IPS-18a (cell line): ENCODE results near the gene AUTS2.

Experiments
- H3K27ac ChIP-seq: one replicate; pipeline ENCODE4 v1.5.1; 2013; ENCODE audit warnings: low read length
- H3K27me3 ChIP-seq: one replicate; pipeline ENCODE4 v1.6.1; 2013; ENCODE audit warnings: mild to moderate bottlenecking, low read length; ENCODE audit not compliant: control insufficient read depth, insufficient read depth
- H3K36me3 ChIP-seq: one replicate; pipeline ENCODE4 v1.6.1; 2013; ENCODE audit warnings: low read depth, low read length; ENCODE audit not compliant: control insufficient read depth
- H3K4me1 ChIP-seq: one replicate; pipeline ENCODE4 v1.6.1; 2013; ENCODE audit warnings: low read depth, low read length; ENCODE audit not compliant: control insufficient read depth
- H3K4me3 ChIP-seq: one replicate; pipeline ENCODE4 v1.5.1; 2013; ENCODE audit warnings: low read length
- H3K9ac ChIP-seq: one replicate; pipeline ENCODE4 v1.6.1; 2013; ENCODE audit warnings: mild to moderate bottlenecking, low read length, moderate library complexity
- H3K9me3 ChIP-seq: one replicate; pipeline ENCODE4 v1.6.1; 2013; ENCODE audit warnings: low read depth, low read length; ENCODE audit not compliant: control insufficient read depth

AUTS2 gene

DNA sequence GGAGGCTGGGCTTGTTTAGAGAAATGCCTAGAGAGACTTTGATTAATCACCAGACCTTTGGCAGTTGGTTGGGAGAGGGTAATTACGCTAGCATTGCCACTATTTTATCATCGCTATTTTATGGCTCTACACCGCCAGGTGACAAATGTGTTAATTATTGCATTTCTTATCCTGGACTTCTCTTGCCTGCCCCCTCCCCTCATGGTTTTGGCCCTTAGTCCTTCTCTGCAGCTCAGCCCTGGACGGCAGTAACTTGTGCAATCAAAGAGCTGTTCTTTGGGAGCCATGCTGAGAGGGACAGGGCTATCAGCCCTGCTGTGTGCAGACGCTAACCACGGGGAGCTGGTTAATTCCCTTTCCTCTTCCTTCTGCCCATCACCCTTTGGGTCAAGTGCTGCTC lies 585.0 kb downstream of the AUTS2 start:
- H3K4me1 ChIP-seq, result peaks cover 25% of the 10 kb centered on the region
- H3K27ac ChIP-seq, result no peak overlapping the region
- peaks cover 6% of the 10 kb centered on the region for H3K27me3 ChIP-seq
- no peak overlapping the region for H3K4me3 ChIP-seq
- no peaks in the 10 kb centered on the region for H3K36me3 ChIP-seq
- H3K9ac ChIP-seq, result no peak overlapping the region
- H3K9me3 ChIP-seq, result no peaks in the 10 kb centered on the region

- peaks cover 5% of the 10 kb centered on the region for H3K4me1 ChIP-seq
- H3K36me3 ChIP-seq, result no peaks in the 10 kb centered on the region
- peaks cover 5% of the 10 kb centered on the region for H3K9me3 ChIP-seq
- no peak overlapping the region for H3K4me3 ChIP-seq
- no peaks in the 10 kb centered on the region for H3K27me3 ChIP-seq
- no peak overlapping the region for H3K27ac ChIP-seq
- H3K9ac ChIP-seq, result no peak overlapping the region
Measured at GRCh38 chr7:70188901-70189650, 590.8 kb downstream of the AUTS2 start.

DNA sequence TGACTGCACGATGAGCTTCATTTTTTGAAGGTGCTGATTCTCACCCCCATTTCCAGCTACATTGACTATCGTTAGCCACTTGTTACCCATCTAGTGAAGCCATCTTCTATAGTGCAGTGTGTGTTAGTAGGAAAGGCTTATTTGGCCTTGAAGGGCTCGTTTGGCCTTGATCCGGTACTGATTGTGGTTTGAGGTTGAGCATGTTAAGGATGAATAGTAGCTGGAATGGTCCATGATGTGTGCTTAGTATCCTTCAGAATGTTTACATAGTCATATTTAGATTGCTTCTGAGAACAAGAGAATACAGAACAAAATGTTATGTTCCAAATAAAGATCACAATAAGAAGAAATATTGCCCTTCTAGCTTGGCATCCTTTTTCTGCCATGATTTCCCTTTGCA lies 591.5 kb downstream of the AUTS2 start:
- no peak overlapping the region for H3K4me3 ChIP-seq
- no peak overlapping the region for H3K27ac ChIP-seq
- no peaks in the 10 kb centered on the region for H3K27me3 ChIP-seq
- H3K9ac ChIP-seq, result no peak overlapping the region
- H3K9me3 ChIP-seq, result peaks cover 5% of the 10 kb centered on the region
- H3K4me1 ChIP-seq, result peaks cover 5% of the 10 kb centered on the region
- H3K36me3 ChIP-seq, result no peaks in the 10 kb centered on the region

- Histone ChIP-seq H3K9me3 (peaks cover 5% of the 10 kb centered on the region), H3K36me3 (no peaks in the 10 kb centered on the region), H3K4me1 (peaks cover 5% of the 10 kb centered on the region), H3K27ac (no peak overlapping the region), H3K27me3 (no peaks in the 10 kb centered on the region), H3K9ac (no peak overlapping the region), H3K4me3 (no peak overlapping the region)
Measured at GRCh38 chr7:70190281-70190680, 592.0 kb downstream of the AUTS2 start.

GRCh38 chr7:70193514-70193913 lies 595.2 kb downstream of the AUTS2 start:
- Histone ChIP-seq H3K9me3 (peaks cover 5% of the 10 kb centered on the region), H3K27ac (no peak overlapping the region)

GRCh38 chr7:70208236-70209063 lies 610.2 kb downstream of the AUTS2 start:
- Histone ChIP-seq H3K9me3 (no peaks in the 10 kb centered on the region), H3K27me3 (no peaks in the 10 kb centered on the region), H3K4me1 (no peaks in the 10 kb centered on the region), H3K36me3 (no peaks in the 10 kb centered on the region), H3K27ac (no peak overlapping the region), H3K4me3 (no peak overlapping the region), H3K9ac (no peak overlapping the region)

More at GRCh38 chr7:70193514-70193913, 595.2 kb downstream of the AUTS2 start:
- Histone ChIP-seq H3K4me3 (no peak overlapping the region), H3K9ac (no peak overlapping the region), H3K27me3 (no peaks in the 10 kb centered on the region), H3K4me1 (peaks cover 5% of the 10 kb centered on the region), H3K36me3 (no peaks in the 10 kb centered on the region)

DNA sequence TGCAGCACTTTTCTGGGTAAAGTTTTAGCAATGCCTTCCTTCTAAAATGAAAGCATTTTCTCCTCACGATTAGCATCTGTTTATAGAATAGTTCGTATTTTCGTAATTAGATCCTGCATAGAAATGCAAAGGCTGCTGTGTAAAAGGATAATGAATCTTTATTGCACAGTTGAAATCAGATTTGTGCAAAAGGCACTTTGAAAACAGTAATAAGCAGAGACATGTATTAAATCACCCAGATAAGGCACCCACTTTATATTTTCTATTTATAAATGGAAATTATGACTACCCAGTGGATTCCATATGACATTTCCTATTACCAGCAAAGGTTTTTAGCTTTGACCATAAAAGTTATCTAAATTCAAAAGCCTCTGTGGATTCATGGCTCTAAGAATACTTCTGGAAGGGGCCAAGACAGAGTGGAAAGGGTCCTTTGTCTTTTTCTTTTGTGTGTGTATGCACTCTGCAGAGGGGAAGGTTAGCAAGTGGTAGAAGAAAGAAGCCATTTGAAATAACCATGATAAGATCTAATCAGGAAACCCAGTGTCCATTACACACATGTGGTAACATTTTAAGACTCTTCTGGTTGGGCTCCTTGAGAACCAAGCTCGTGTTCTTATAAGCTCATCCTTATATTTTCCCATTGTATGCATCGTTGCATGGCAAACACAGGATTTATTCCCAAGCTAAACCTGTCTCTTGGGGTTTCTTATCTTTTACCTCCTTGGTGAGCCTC lies 612.1 kb downstream of the AUTS2 start:
- Histone ChIP-seq H3K36me3 (no peaks in the 10 kb centered on the region), H3K27me3 (no peaks in the 10 kb centered on the region), H3K9me3 (no peaks in the 10 kb centered on the region), H3K4me3 (no peak overlapping the region), H3K4me1 (no peaks in the 10 kb centered on the region), H3K9ac (no peak overlapping the region), H3K27ac (no peak overlapping the region)

DNA sequence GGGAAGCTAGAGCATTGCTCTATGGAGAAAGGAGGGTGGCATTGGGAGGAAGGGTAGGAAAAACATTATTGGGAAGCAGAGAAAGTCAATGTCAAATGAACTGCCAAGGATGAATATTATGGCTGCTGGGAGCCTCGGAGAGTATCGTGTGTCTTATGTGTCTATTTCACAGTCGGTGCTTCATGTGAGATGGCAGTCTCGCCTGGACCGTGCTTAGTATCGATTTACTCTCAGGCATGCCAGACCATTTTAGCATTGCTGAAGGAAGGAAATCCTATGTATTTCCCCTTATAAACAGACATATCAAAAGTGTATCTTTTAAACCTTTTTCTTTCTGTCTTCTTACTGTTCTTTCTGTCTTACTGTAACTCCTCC lies 612.6 kb downstream of the AUTS2 start:
- Histone ChIP-seq H3K4me1 (no peaks in the 10 kb centered on the region), H3K4me3 (no peak overlapping the region), H3K27ac (no peak overlapping the region)

DNA sequence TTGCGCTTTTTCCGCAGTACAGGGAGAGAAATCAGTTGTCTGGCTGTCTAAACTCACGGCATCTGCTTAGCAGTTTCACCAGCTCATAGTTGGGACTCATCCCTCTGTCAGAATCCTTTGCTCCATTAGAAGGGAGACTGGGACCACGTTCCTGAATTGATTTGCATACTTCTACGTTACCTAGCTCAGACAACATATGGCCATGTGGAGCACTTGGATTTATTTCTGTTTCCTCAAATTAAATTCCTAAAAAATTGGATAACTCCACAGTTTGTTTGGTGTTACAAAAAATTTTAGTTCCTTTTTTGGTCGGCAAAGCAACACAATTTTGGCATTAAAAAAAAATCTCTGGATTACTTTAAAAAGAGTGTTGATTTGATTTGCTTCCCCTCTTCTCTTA lies 614.0 kb downstream of the AUTS2 start:
- Histone ChIP-seq H3K4me1 (no peaks in the 10 kb centered on the region), H3K27ac (no peak overlapping the region), H3K9ac (no peak overlapping the region), H3K27me3 (no peaks in the 10 kb centered on the region), H3K4me3 (no peak overlapping the region), H3K9me3 (no peaks in the 10 kb centered on the region), H3K36me3 (no peaks in the 10 kb centered on the region)

More for the DNA sequence above, 612.6 kb downstream of the AUTS2 start:
- Histone ChIP-seq H3K9ac (no peak overlapping the region), H3K36me3 (no peaks in the 10 kb centered on the region), H3K9me3 (no peaks in the 10 kb centered on the region), H3K27me3 (no peaks in the 10 kb centered on the region)

DNA sequence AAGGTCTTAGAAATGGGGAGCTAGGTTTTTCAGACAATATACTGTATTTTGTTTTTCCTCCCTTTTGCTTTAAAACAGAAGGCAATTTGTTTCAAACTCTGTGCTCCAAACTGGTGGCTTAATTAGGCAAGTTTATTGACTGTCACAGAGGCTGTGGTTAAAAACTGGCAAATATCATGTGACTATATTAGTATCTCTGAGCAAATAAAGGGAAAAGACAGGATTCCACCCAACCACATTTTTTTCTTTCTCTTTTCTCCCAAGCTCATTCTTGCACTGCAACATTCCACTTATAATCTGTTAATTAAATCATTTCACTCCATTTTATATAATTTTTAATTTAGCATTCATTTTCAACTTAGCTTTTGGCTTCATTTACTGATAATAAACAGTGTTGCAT lies 615.8 kb downstream of the AUTS2 start:
- Histone ChIP-seq H3K4me3 (no peak overlapping the region), H3K9ac (no peak overlapping the region), H3K9me3 (no peaks in the 10 kb centered on the region), H3K36me3 (no peaks in the 10 kb centered on the region), H3K27me3 (no peaks in the 10 kb centered on the region), H3K27ac (no peak overlapping the region), H3K4me1 (no peaks in the 10 kb centered on the region)

DNA sequence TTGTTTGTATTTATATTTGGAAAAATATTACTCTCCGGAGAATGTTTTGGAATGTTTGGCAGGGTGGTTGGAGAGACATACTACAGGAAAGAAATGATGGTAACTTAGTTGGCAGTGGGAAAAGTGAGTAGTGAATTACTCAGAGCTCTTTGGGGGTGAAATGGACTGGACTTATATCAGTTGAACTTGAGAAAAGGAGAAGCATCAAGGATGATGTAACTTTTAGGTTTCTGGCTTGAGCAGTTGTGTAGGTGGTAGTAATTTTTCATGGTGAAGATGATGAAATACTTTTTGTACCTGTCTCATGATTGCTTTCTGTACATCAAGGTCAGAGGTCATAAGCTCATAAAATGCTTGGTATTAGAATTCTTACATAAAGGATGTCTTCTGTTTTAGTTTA lies 617.2 kb downstream of the AUTS2 start:
- Histone ChIP-seq H3K4me1 (no peaks in the 10 kb centered on the region), H3K27me3 (no peaks in the 10 kb centered on the region), H3K36me3 (no peaks in the 10 kb centered on the region), H3K9me3 (no peaks in the 10 kb centered on the region), H3K27ac (no peak overlapping the region), H3K4me3 (no peak overlapping the region), H3K9ac (no peak overlapping the region)
